HepG2 (cell line): ENCODE measurements around the gene LYPD4. TPM values are rescaled to one million over a fixed set of nuclear protein-coding genes. Genes with fewer than 3 reads are reported as not detected.
A peak's percentile ranks its signal among the peaks of the same experiment; 100 is the strongest.

Experiments
- ARHGAP35 ChIP-seq: sonication (generic); formaldehyde crosslinking; IDR thresholded peaks from 2 replicates; pipeline ENCODE4 v1.9.0; 2022; ENCODE audit warnings: mild to moderate bottlenecking, inconsistent platforms, moderate library complexity, missing genetic modification reagents, borderline replicate concordance
- GPN1 ChIP-seq: sonication (generic); formaldehyde crosslinking; IDR thresholded peaks from 2 replicates; pipeline ENCODE4 v1.5.1; 2020; ENCODE audit warnings: missing genetic modification reagents, borderline replicate concordance
- GTF2F1 ChIP-seq: fragments of 150-350 bp; IDR thresholded peaks from 2 replicates; pipeline ENCODE4 v1.6.1; 2014; ENCODE audit warnings: low read length
- KDM2A ChIP-seq: sonication (generic); formaldehyde crosslinking; IDR thresholded peaks from 2 replicates; pipeline ENCODE4 v1.4.0; 2020; ENCODE audit warnings: low read depth, missing genetic modification reagents, borderline replicate concordance
- MAZ ChIP-seq, 2 experiments: sonication (generic) in 1 of 2; formaldehyde crosslinking in 1 of 2; IDR thresholded peaks; 2 replicates each; pipeline versions ENCODE4 v1.5.0 to v1.6.1; 2012 to 2020; ENCODE audit warnings: low read depth in 2 of 2, mild to moderate bottlenecking in 2 of 2, borderline replicate concordance in 1 of 2, improper control_type of control experiment in 1 of 2, low read length in 1 of 2, missing genetic modification reagents in 1 of 2, moderate library complexity in 1 of 2
- MTA1 ChIP-seq: sonication (generic); formaldehyde crosslinking; IDR thresholded peaks from 2 replicates; pipeline ENCODE4 v1.4.0; 2020; ENCODE audit warnings: missing genetic modification reagents, mild to moderate bottlenecking, borderline replicate concordance
- NFIC ChIP-seq: IDR thresholded peaks from 2 replicates; pipeline ENCODE4 v1.6.1; 2012; ENCODE audit warnings: mild to moderate bottlenecking, low read length, inconsistent platforms
- NFYB ChIP-seq: sonication (generic); formaldehyde crosslinking; IDR thresholded peaks from 2 replicates; pipeline ENCODE4 v1.4.0; 2020; ENCODE audit warnings: missing genetic modification reagents
- NR3C1 ChIP-seq: sonication (generic); formaldehyde crosslinking; IDR thresholded peaks from 2 replicates; pipeline ENCODE4 v1.4.0; 2020; ENCODE audit warnings: missing genetic modification reagents
- PAX8 ChIP-seq: sonication (generic); formaldehyde crosslinking; IDR thresholded peaks from 2 replicates; pipeline ENCODE4 v1.8.0; 2022; ENCODE audit warnings: mild to moderate bottlenecking, missing genetic modification reagents, borderline replicate concordance
- RARA ChIP-seq: IDR thresholded peaks from 2 replicates; pipeline ENCODE4 v1.6.1; 2016; ENCODE audit warnings: missing genetic modification reagents, missing compliant biosample characterization
- SATB2 ChIP-seq: sonication (generic); formaldehyde crosslinking; IDR thresholded peaks from 2 replicates; pipeline ENCODE4 v1.5.0; 2020; ENCODE audit warnings: missing genetic modification reagents
- SP2 ChIP-seq: sonication (generic); formaldehyde crosslinking; IDR thresholded peaks from 2 replicates; pipeline ENCODE4 v1.5.1; 2020; ENCODE audit warnings: mild to moderate bottlenecking, missing genetic modification reagents
- TRIM24 ChIP-seq: sonication (generic); formaldehyde crosslinking; IDR thresholded peaks from 2 replicates; pipeline ENCODE4 v1.8.0; 2022; ENCODE audit warnings: mild to moderate bottlenecking, missing genetic modification reagents
- ZBTB7A ChIP-seq: sonication (generic); formaldehyde crosslinking; IDR thresholded peaks from 2 replicates; pipeline ENCODE4 v1.8.0; 2022; ENCODE audit warnings: mild to moderate bottlenecking, missing genetic modification reagents
- ZFP62 ChIP-seq: sonication (generic); formaldehyde crosslinking; IDR thresholded peaks from 2 replicates; pipeline ENCODE4 v1.4.0; 2020; ENCODE audit warnings: missing genetic modification reagents
- ZFP82 ChIP-seq: sonication (generic); formaldehyde crosslinking; IDR thresholded peaks from 2 replicates; pipeline ENCODE4 v1.5.1; 2020; ENCODE audit warnings: mild to moderate bottlenecking, missing genetic modification reagents, borderline replicate concordance
- ZNF136 ChIP-seq: sonication (generic); formaldehyde crosslinking; IDR thresholded peaks from 2 replicates; pipeline ENCODE4 v1.8.1; 2022; ENCODE audit warnings: low read depth, mild to moderate bottlenecking, moderate library complexity, missing genetic modification reagents
- ZNF563 ChIP-seq: sonication (generic); formaldehyde crosslinking; IDR thresholded peaks from 2 replicates; pipeline ENCODE4 v1.8.0; 2022; ENCODE audit warnings: mild to moderate bottlenecking, moderate library complexity, missing genetic modification reagents
- polyA plus RNA-seq, 8 experiments: library from polyadenylated mRNA; depleted of rRNA in 3 of 8; stranded (reverse) in 7 of 8; unstranded in 1 of 8; fragments of >200 nt; fragmentation: Illumina TruSeq in 4 of 8; extraction: Trizol in 4 of 8; gene quantifications; 2 replicates each; pipeline versions ENCODE4 v1.2.1 to v1.2.3, GENCODE V29; 2011 to 2016; ENCODE audit warnings: low read depth in 4 of 8, missing spikeins in 1 of 8, mixed read lengths in 1 of 8; ENCODE audit not compliant: insufficient read depth in 1 of 8
- total RNA-seq, 5 experiments: library from RNA; depleted of rRNA; stranded (reverse); fragments of >200 nt; fragmentation: Illumina TruSeq; extraction: Trizol; gene quantifications; 2 replicates each; pipeline ENCODE4 v1.2.3, GENCODE V29; 2016; ENCODE audit warnings: low read depth in 1 of 5
- TF ChIP-seq, protein P1 (sequence below): sonication (generic); formaldehyde crosslinking; IDR thresholded peaks from 2 replicates; pipeline ENCODE4; 2020; ENCODE audit warnings: missing genetic modification reagents, mild to moderate bottlenecking, borderline replicate concordance
- TF ChIP-seq, protein P2 (sequence below): sonication (generic); formaldehyde crosslinking; IDR thresholded peaks from 2 replicates; pipeline ENCODE4 v1.4.0; 2020; ENCODE audit warnings: missing genetic modification reagents
- TF ChIP-seq, protein P3 (sequence below): sonication (generic); formaldehyde crosslinking; IDR thresholded peaks from 2 replicates; pipeline ENCODE4 v1.8.1; 2023; ENCODE audit warnings: missing genetic modification reagents, mild to moderate bottlenecking, borderline replicate concordance
- TF ChIP-seq, protein P4 (sequence below): sonication (generic); formaldehyde crosslinking; conservative IDR thresholded peaks from 2 replicates; pipeline ENCODE4 v1.8.0; 2022; ENCODE audit warnings: mild to moderate bottlenecking, moderate library complexity, missing genetic modification reagents

LYPD4 gene
- total and polyA plus RNA-seq, 2 of the 13 experiments (the other 11 are each of a cell fraction or from before 2014, with no cell fraction given) = not detected

DNA sequence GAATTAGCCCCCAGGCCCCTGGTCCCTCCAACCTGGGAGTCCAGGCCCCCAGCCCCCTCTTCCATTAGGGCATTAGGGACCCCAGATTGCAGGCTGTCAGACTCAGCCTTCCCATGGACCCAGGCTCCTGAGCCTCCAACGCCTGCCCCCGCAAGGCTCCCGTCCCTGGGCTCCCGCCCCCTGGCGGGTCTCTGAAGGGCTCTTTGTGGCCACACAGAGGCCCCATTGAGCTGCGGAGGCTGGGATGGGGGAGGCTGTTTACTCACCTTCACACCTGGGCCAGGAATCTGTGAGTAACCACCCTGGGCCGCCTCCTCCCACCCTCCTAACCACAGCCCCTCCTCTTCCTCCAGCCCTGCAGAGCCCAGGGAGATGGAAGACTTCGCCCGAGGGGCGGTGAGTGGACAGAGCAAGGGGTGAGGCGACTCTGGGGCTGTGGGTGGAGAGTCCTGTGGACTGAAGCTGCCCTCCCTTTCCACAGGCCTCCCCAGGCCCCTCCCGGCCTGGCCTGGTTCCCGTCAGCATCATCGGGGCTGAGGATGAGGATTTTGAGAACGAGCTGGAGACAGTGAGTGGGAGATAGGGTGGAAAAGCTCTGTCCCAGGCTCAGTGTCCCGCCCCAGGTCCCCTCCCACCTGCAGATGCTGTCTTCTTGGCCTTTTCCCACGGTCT, 43.4 kb upstream of the LYPD4 start (continued):
- TF ChIP-seq, protein P1, sequence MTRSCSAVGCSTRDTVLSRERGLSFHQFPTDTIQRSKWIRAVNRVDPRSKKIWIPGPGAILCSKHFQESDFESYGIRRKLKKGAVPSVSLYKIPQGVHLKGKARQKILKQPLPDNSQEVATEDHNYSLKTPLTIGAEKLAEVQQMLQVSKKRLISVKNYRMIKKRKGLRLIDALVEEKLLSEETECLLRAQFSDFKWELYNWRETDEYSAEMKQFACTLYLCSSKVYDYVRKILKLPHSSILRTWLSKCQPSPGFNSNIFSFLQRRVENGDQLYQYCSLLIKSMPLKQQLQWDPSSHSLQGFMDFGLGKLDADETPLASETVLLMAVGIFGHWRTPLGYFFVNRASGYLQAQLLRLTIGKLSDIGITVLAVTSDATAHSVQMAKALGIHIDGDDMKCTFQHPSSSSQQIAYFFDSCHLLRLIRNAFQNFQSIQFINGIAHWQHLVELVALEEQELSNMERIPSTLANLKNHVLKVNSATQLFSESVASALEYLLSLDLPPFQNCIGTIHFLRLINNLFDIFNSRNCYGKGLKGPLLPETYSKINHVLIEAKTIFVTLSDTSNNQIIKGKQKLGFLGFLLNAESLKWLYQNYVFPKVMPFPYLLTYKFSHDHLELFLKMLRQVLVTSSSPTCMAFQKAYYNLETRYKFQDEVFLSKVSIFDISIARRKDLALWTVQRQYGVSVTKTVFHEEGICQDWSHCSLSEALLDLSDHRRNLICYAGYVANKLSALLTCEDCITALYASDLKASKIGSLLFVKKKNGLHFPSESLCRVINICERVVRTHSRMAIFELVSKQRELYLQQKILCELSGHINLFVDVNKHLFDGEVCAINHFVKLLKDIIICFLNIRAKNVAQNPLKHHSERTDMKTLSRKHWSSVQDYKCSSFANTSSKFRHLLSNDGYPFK (CRISPR knock-in tag) = 0 out of 2 replicates have a peak, but pooled peaks have one; percentile 18
- TF ChIP-seq ZNF563 (CRISPR knock-in tag) = no peak
- TF ChIP-seq NFIC = no peak
- TF ChIP-seq ZFP62 (CRISPR knock-in tag) = no peak
- TF ChIP-seq, protein P2, sequence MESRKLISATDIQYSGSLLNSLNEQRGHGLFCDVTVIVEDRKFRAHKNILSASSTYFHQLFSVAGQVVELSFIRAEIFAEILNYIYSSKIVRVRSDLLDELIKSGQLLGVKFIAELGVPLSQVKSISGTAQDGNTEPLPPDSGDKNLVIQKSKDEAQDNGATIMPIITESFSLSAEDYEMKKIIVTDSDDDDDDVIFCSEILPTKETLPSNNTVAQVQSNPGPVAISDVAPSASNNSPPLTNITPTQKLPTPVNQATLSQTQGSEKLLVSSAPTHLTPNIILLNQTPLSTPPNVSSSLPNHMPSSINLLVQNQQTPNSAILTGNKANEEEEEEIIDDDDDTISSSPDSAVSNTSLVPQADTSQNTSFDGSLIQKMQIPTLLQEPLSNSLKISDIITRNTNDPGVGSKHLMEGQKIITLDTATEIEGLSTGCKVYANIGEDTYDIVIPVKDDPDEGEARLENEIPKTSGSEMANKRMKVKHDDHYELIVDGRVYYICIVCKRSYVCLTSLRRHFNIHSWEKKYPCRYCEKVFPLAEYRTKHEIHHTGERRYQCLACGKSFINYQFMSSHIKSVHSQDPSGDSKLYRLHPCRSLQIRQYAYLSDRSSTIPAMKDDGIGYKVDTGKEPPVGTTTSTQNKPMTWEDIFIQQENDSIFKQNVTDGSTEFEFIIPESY (CRISPR knock-in tag) = peak; percentile 55; the same call in 1 of the 2 replicates
- no peak for TF ChIP-seq PAX8
- TF ChIP-seq SP2 (CRISPR knock-in tag) = no peak
- peak; percentile 92; the same call in 1 of the 2 replicates for TF ChIP-seq MTA1 (CRISPR knock-in tag)
- no peak for TF ChIP-seq NFYB (CRISPR knock-in tag)
- no peak for TF ChIP-seq NR3C1 (CRISPR knock-in tag)
- TF ChIP-seq GPN1 = no peak
- no peak for TF ChIP-seq SATB2 (CRISPR knock-in tag)
- peak; percentile 70; the same call in 1 of the 2 replicates for TF ChIP-seq KDM2A
- TF ChIP-seq RARA (CRISPR knock-in tag) = peak; percentile 58
- peak; percentile 28; the same call in 1 of the 2 replicates for TF ChIP-seq ZBTB7A (CRISPR knock-in tag)
- TF ChIP-seq, protein P3, sequence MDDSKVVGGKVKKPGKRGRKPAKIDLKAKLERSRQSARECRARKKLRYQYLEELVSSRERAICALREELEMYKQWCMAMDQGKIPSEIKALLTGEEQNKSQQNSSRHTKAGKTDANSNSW (CRISPR knock-in tag) = peak; percentile 82; the same call in 1 of the 2 replicates
- no peak for TF ChIP-seq GTF2F1
- TF ChIP-seq, protein P4, sequence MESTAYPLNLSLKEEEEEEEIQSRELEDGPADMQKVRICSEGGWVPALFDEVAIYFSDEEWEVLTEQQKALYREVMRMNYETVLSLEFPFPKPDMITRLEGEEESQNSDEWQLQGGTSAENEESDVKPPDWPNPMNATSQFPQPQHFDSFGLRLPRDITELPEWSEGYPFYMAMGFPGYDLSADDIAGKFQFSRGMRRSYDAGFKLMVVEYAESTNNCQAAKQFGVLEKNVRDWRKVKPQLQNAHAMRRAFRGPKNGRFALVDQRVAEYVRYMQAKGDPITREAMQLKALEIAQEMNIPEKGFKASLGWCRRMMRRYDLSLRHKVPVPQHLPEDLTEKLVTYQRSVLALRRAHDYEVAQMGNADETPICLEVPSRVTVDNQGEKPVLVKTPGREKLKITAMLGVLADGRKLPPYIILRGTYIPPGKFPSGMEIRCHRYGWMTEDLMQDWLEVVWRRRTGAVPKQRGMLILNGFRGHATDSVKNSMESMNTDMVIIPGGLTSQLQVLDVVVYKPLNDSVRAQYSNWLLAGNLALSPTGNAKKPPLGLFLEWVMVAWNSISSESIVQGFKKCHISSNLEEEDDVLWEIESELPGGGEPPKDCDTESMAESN = peak; percentile 56; the same call in 1 of the 2 replicates
- TF ChIP-seq ARHGAP35 (CRISPR knock-in tag) = no peak
- TF ChIP-seq ZFP82 (CRISPR knock-in tag) = no peak
- TF ChIP-seq MAZ (IDR thresholded peaks at IDR 0.05; ENCODE audit: borderline replicate concordance, low read depth, low read length) = peak; percentile 89
- peak; percentile 82 for TF ChIP-seq MAZ (CRISPR knock-in tag; IDR thresholded peaks at IDR 0.05; ENCODE audit: low read depth)
- no peak for TF ChIP-seq TRIM24 (CRISPR knock-in tag)
- 0 out of 2 replicates have a peak, but pooled peaks have one; percentile 79 for TF ChIP-seq ZNF136
